ENCODE data around the gene UMAD1.

GRCh38 chr7:7765422-7765821, 124.9 kb downstream of the UMAD1 start:
- TF ChIP-seq RARB (CRISPR knock-in tag; IDR thresholded peaks at IDR 0.05): no peak
- TF ChIP-seq CSRNP3 (CRISPR knock-in tag; IDR thresholded peaks at IDR 0.05): no peak
- no peak for TF ChIP-seq BACH2 (CRISPR knock-in tag; IDR thresholded peaks at IDR 0.05; ENCODE audit: borderline replicate concordance)
- no peak for TF ChIP-seq ZC3H10 (CRISPR knock-in tag; IDR thresholded peaks at IDR 0.05)
- no peak for TF ChIP-seq SNAI2 (CRISPR knock-in tag; IDR thresholded peaks at IDR 0.05)

Measured in SK-N-SH treated with all-trans-retinoic acid at 6 μM for 48 hours (cell line).